ENCODE data around the gene SERINC2. TPM values are rescaled to one million over a fixed set of nuclear protein-coding genes. Genes with fewer than 3 reads are reported as not detected.

SERINC2 gene
- total and polyA plus RNA-seq, 7 experiments from 2014 or later: 0.22 to 2.7 (median 0.34) TPM; not detected in 4

DNA sequence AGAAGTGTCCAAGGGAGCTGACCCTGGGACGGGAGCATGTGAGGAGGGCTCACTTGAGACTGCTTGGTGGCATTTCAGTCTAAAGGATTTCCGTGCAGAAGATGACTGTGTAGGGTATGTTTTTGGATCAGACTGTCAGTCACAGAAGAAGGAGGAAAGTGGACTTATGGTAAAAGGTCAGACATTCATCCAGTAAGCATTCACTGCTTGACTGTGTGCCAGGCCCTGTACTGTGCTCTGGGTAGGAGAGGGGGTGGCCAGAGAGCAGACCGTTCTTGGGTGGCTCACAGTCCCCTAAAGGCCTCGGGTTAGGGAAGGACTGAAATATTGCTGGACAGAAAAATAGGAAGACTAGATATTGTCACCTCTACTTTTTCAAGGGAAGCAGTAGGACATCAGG, 2.1 kb upstream of the SERINC2 start:
- ChIA-PET CTCF (no interaction called here), POLR2A (no interaction called here)
- Mint-ChIP-seq H3K27ac (no peak overlapping the region), H3K27me3 (peaks cover 62 to 71% (median 67%) of the 10 kb centered on the region in 5 donors), H3K4me3 (peak overlapping the region in 5 of 10 donors; percentile 7 to 98 (median 16)), H3K4me1 (peaks cover 3 to 12% (median 11%) of the 10 kb centered on the region in 7 donors), H3K9me3 (peaks cover 0 to 3% (median 0%) of the 10 kb centered on the region in 11 donors), H3K36me3 (peaks cover 0 to 4% (median 0%) of the 10 kb centered on the region in 5 donors)
- no peak overlapping the region for H3K27ac ChIP-seq (ENCODE audit: low read depth, low read length)
- H3K4me3 ChIP-seq (ENCODE audit: low read length): no peak overlapping the region
- ATAC-seq: no peak
- peaks cover 0 to 10% of the 10 kb centered on the region in 2 donors for H3K27me3 ChIP-seq (ENCODE audit: control insufficient read depth in 2 of 2, insufficient read depth in 2 of 2, low read length in 2 of 2)
- H3K36me3 ChIP-seq (ENCODE audit: control insufficient read depth in 2 of 3, insufficient read depth in 3 of 3, low read length in 3 of 3): no peaks in the 10 kb centered on the region
- intact Hi-C loops (cut with micrococcal nuclease): no loop called here
- H3K4me1 ChIP-seq (ENCODE audit: control insufficient read depth in 2 of 2, insufficient read depth in 2 of 2, low read length in 2 of 2): no peaks in the 10 kb centered on the region
- no peak for DNase-seq
- no peaks in the 10 kb centered on the region for H3K9me3 ChIP-seq (ENCODE audit: control insufficient read depth in 2 of 3, low read length in 3 of 3)

DNA sequence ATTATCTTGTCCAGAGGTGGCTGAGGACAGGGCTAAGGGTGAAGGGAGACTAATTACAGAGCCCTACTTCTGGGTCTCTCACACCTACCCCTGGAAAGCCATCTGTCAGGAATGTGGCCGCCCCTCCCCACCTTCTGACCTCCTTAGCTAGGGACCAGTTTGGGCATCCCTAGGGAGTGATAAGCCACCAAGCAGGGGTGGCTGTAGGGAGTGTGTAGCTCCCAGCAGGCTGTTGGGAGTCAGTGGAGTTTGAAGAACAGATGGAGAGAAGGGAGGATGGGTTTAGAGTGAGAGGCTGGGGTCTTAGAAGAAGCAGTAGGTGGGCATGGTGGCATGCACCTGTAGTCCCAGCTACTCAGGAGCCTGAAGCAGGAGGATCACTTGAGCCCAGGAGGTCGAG, 808 bp upstream of the SERINC2 start:
- no peak for DNase-seq
- Histone ChIP-seq H3K27ac (ENCODE audit: low read depth, low read length) (no peak overlapping the region), H3K27me3 (ENCODE audit: control insufficient read depth in 2 of 2, insufficient read depth in 2 of 2, low read length in 2 of 2) (peaks cover 1 to 10% of the 10 kb centered on the region in 2 donors), H3K4me3 (ENCODE audit: low read length) (no peak overlapping the region), H3K4me1 (ENCODE audit: control insufficient read depth in 2 of 2, insufficient read depth in 2 of 2, low read length in 2 of 2) (no peaks in the 10 kb centered on the region), H3K9me3 (ENCODE audit: control insufficient read depth in 2 of 3, low read length in 3 of 3) (no peaks in the 10 kb centered on the region), H3K36me3 (ENCODE audit: control insufficient read depth in 2 of 3, insufficient read depth in 3 of 3, low read length in 3 of 3) (no peaks in the 10 kb centered on the region)
- POLR2A ChIA-PET: no interaction called here
- Mint-ChIP-seq H3K9me3 (peaks cover 0 to 3% (median 0%) of the 10 kb centered on the region in 11 donors), H3K27ac (peak overlapping the region in 1 of 9 donors; percentile 4), H3K4me3 (peak overlapping the region; percentile 66 to 100 (median 75)), H3K4me1 (peaks cover 3 to 12% (median 11%) of the 10 kb centered on the region in 7 donors), H3K27me3 (peaks cover 74 to 81% (median 76%) of the 10 kb centered on the region in 5 donors), H3K36me3 (peaks cover 0 to 4% (median 0%) of the 10 kb centered on the region in 5 donors)
- intact Hi-C loops (cut with micrococcal nuclease): no loop called here
- no peak for ATAC-seq
- CTCF ChIA-PET: no interaction called here

DNA sequence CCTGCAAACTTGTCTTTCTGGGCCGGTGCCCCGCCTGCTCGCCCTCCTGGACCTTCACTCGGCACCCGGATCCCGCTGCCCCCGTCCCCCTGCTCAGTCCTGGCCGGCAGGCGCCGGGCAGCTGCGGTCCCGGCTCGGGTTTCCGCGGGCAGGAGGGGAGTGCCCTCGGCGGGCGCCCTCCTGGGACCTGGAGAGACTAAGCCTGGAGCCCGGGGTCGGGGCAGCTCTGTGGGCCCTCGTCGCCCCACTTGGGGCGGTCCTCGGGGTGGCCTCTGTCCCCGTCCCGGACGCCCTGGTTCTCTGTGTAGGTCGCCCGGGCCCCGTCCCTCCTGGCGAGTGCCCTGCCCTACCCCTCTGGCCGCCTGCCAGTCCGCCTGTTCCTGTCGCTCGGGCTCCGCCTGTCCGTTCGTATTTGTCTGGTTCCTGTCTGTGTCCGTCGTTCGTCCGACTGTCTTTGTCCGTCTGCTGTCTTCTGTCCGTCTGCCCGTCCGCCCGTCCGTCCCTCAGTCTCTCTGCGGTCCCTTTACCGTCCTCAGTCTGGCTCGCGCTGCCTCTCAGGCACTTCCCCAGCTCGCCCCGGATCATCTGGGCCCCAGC, 490 bp downstream of the SERINC2 start:
- Mint-ChIP-seq H3K9me3 (peaks cover 0 to 3% (median 0%) of the 10 kb centered on the region in 11 donors), H3K4me3 (peak overlapping the region; percentile 80 to 100 (median 92)), H3K36me3 (peaks cover 0 to 4% (median 0%) of the 10 kb centered on the region in 5 donors), H3K27ac (peak overlapping the region in 1 of 9 donors; percentile 69), H3K27me3 (peaks cover 68 to 83% (median 78%) of the 10 kb centered on the region in 5 donors), H3K4me1 (peaks cover 3 to 13% (median 12%) of the 10 kb centered on the region in 7 donors)
- POLR2A ChIA-PET: no interaction called here
- intact Hi-C loops (cut with micrococcal nuclease): no loop called here
- no peak overlapping the region for H3K27ac ChIP-seq (ENCODE audit: low read depth, low read length)
- H3K4me3 ChIP-seq (ENCODE audit: low read length): peak overlapping the region; percentile 33
- CTCF ChIA-PET: no interaction called here
- no peaks in the 10 kb centered on the region for H3K9me3 ChIP-seq (ENCODE audit: control insufficient read depth in 2 of 3, low read length in 3 of 3)
- peak; percentile 58 for ATAC-seq
- peaks cover 4 to 10% of the 10 kb centered on the region in 2 donors for H3K27me3 ChIP-seq (ENCODE audit: control insufficient read depth in 2 of 2, insufficient read depth in 2 of 2, low read length in 2 of 2)
- no peaks in the 10 kb centered on the region for H3K36me3 ChIP-seq (ENCODE audit: control insufficient read depth in 2 of 3, insufficient read depth in 3 of 3, low read length in 3 of 3)
- no peaks in the 10 kb centered on the region for H3K4me1 ChIP-seq (ENCODE audit: control insufficient read depth in 2 of 2, insufficient read depth in 2 of 2, low read length in 2 of 2)
- peak in 5 of 9 donors; percentile 7 to 30 (median 25) for DNase-seq

DNA sequence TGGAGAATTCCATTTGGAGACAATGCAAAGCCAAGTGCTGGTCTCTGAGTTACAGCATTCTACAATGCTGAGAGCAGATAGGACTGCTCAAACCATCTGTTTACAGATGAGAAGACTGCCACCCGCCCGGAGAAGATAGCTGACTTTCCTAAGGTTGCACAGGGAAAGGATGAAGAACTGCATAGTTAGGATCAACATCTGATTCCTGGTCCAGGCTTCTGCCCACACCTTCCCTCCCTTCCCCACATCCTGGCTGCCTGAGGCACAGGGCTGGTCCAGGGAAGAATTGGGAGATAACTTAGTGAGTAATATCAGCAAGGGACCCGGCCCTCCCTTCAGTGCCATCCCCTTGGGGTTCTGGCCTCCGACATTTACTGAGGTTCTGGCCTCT, 2.0 kb downstream of the SERINC2 start:
- Histone ChIP-seq H3K4me1 (ENCODE audit: control insufficient read depth in 2 of 2, insufficient read depth in 2 of 2, low read length in 2 of 2) (no peaks in the 10 kb centered on the region), H3K4me3 (ENCODE audit: low read length) (no peak overlapping the region), H3K27ac (ENCODE audit: low read depth, low read length) (no peak overlapping the region), H3K27me3 (ENCODE audit: control insufficient read depth in 2 of 2, insufficient read depth in 2 of 2, low read length in 2 of 2) (peaks cover 4 to 10% of the 10 kb centered on the region in 2 donors), H3K36me3 (ENCODE audit: control insufficient read depth in 2 of 3, insufficient read depth in 3 of 3, low read length in 3 of 3) (no peaks in the 10 kb centered on the region), H3K9me3 (ENCODE audit: control insufficient read depth in 2 of 3, low read length in 3 of 3) (no peaks in the 10 kb centered on the region)
- Mint-ChIP-seq H3K4me3 (peak overlapping the region in 2 of 10 donors; percentile 41 to 100), H3K27ac (no peak overlapping the region), H3K9me3 (peaks cover 0 to 3% (median 0%) of the 10 kb centered on the region in 11 donors), H3K27me3 (peaks cover 58 to 71% (median 67%) of the 10 kb centered on the region in 5 donors), H3K36me3 (peaks cover 0 to 4% (median 0%) of the 10 kb centered on the region in 5 donors), H3K4me1 (peaks cover 3 to 13% (median 12%) of the 10 kb centered on the region in 7 donors)
- CTCF ChIA-PET: no interaction called here
- intact Hi-C loops (cut with micrococcal nuclease): no loop called here
- DNase-seq (no peak), ATAC-seq (no peak)
- POLR2A ChIA-PET: no interaction called here

DNA sequence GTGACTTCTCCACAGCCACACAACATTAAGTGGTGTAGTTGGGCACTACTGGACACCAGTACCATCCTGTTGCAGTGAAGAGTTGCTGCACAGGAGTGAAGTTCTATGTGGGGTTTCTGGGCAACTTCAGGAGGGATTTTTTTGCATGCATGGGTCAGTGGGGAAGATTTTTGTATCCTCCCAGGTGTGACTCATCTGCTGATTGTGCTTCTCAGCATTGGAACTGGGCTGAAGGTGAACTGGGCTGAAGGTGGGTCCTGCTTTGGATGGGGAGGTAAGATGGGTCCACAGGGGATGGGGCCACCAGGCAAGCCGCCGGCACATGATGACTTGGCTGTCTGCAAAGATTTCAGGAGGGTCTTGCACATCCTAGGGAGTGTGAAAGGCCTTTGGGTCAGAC, 2.6 kb downstream of the SERINC2 start:
- H3K27me3 ChIP-seq (ENCODE audit: control insufficient read depth in 2 of 2, insufficient read depth in 2 of 2, low read length in 2 of 2): peaks cover 4 to 10% of the 10 kb centered on the region in 2 donors
- peaks cover 0 to 4% (median 0%) of the 10 kb centered on the region in 5 donors for H3K36me3 Mint-ChIP-seq
- CTCF ChIA-PET: no interaction called here

DNA sequence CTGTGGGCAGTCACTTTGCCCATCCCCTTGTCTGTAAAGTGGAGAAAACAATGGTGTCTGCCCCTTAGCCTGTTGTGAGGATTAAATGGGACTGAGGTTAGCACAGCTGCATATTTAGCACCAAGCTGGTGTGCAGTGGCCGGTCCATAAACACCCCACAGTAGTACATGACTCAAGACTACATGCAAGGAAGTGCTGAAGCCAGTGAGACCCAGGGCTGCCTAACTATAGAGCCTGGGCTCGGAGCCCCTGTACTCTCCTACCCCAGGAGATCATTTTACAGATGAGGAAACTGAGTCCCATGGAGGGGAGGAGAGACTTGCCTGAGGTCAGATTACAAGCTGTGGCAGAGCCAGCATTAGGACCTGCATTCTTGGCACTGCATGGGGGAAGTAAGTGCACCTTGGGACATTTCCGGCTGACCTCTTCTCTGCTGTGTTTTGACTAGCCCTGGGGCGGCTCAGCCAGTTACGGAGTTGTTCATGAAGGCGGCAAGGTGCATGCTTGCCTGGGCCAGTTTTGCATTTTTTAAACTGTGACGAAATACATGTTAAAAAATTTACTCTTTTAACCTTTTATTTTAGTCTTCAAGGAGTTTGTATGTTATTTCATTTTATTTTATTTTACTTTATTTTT, 3.2 kb downstream of the SERINC2 start:
- no peak for DNase-seq
- no peak overlapping the region for H3K27ac Mint-ChIP-seq
- Histone ChIP-seq H3K4me3 (ENCODE audit: low read length) (no peak overlapping the region), H3K27me3 (ENCODE audit: control insufficient read depth in 2 of 2, insufficient read depth in 2 of 2, low read length in 2 of 2) (peaks cover 4 to 10% of the 10 kb centered on the region in 2 donors), H3K36me3 (ENCODE audit: control insufficient read depth in 2 of 3, insufficient read depth in 3 of 3, low read length in 3 of 3) (no peaks in the 10 kb centered on the region), H3K9me3 (ENCODE audit: control insufficient read depth in 2 of 3, low read length in 3 of 3) (no peaks in the 10 kb centered on the region), H3K4me1 (ENCODE audit: control insufficient read depth in 2 of 2, insufficient read depth in 2 of 2, low read length in 2 of 2) (no peaks in the 10 kb centered on the region), H3K27ac (ENCODE audit: low read depth, low read length) (no peak overlapping the region)
- ChIA-PET POLR2A (no interaction called here), CTCF (no interaction called here)
- intact Hi-C loops (cut with micrococcal nuclease): no loop called here
- H3K36me3 Mint-ChIP-seq: peaks cover 0 to 4% (median 0%) of the 10 kb centered on the region in 5 donors
- ATAC-seq: no peak
- peaks cover 0 to 3% (median 0%) of the 10 kb centered on the region in 11 donors for H3K9me3 Mint-ChIP-seq
- no peak overlapping the region for H3K4me3 Mint-ChIP-seq
- H3K4me1 Mint-ChIP-seq: peaks cover 3 to 13% (median 12%) of the 10 kb centered on the region in 7 donors
- peaks cover 54 to 63% (median 56%) of the 10 kb centered on the region in 5 donors for H3K27me3 Mint-ChIP-seq

More for the DNA sequence above, 2.6 kb downstream of the SERINC2 start:
- H3K27me3 Mint-ChIP-seq: peaks cover 56 to 66% (median 62%) of the 10 kb centered on the region in 5 donors
- intact Hi-C loops (cut with micrococcal nuclease): no loop called here
- peaks cover 3 to 13% (median 12%) of the 10 kb centered on the region in 7 donors for H3K4me1 Mint-ChIP-seq
- Histone ChIP-seq H3K27ac (ENCODE audit: low read depth, low read length) (no peak overlapping the region), H3K36me3 (ENCODE audit: control insufficient read depth in 2 of 3, insufficient read depth in 3 of 3, low read length in 3 of 3) (no peaks in the 10 kb centered on the region), H3K9me3 (ENCODE audit: control insufficient read depth in 2 of 3, low read length in 3 of 3) (no peaks in the 10 kb centered on the region), H3K4me3 (ENCODE audit: low read length) (no peak overlapping the region), H3K4me1 (ENCODE audit: control insufficient read depth in 2 of 2, insufficient read depth in 2 of 2, low read length in 2 of 2) (no peaks in the 10 kb centered on the region)
- no peak overlapping the region for H3K27ac Mint-ChIP-seq
- ATAC-seq (no peak), DNase-seq (no peak)
- POLR2A ChIA-PET: no interaction called here
- peak overlapping the region in 1 of 10 donors; percentile 100 for H3K4me3 Mint-ChIP-seq
- H3K9me3 Mint-ChIP-seq: peaks cover 0 to 3% (median 0%) of the 10 kb centered on the region in 11 donors

Data from naive thymus-derived CD4-positive, alpha-beta T cell (primary cell).